ENCODE results near the gene ZNF799.
"Not testable (repeated sequence)": the region's sequence is repeated elsewhere in the genome, so short reads cannot be mapped to it uniquely, and the experiment has no call there.

The ZNF799 gene

GRCh38 chr19:12362236-12362635 is 38.8 kb downstream of the ZNF799 start:
- DNase-seq = not testable (repeated sequence)

GRCh38 chr19:12353375-12353774 is 47.7 kb downstream of the ZNF799 start:
- no peak for DNase-seq

GRCh38 chr19:12350890-12351197 is 50.2 kb downstream of the ZNF799 start:
- no peak for DNase-seq

- no peak for DNase-seq
These were observed 50.7 kb downstream of the ZNF799 start for GRCh38 chr19:12350185-12350889.

GRCh38 chr19:12346896-12347295 is 54.2 kb downstream of the ZNF799 start:
- DNase-seq = no peak

GRCh38 chr19:12345197-12345596 is 55.9 kb downstream of the ZNF799 start:
- no peak for DNase-seq

Data from NCI-H2107 (cell line).